Left colon (tissue), 2 donors: Measurements from ENCODE around the gene PEDS1. TPM values are rescaled to one million over a fixed set of nuclear protein-coding genes. Genes with fewer than 3 reads are reported as not detected.
A peak's percentile ranks its signal among the peaks of the same experiment; 100 is the strongest.
"Not testable (repeated sequence)": the region's sequence is repeated elsewhere in the genome, so short reads cannot be mapped to it uniquely, and the experiment has no call there.

Source experiments
- ATAC-seq: fragments of 200-7000 bp; cut with Tn5 transposase; one replicate; pipeline ENCODE4 v1.9.1; 2020; ENCODE audit warnings: mild to moderate bottlenecking, moderate library complexity
- DNase-seq, 2 donors: peaks; one replicate each; pipeline ENCODE4 v3.0.0-alpha.2; 2020
- intact Hi-C, 2 donors: fragments of 100-400 bp; cut with DNase I in 1 of 2; cut with micrococcal nuclease in 1 of 2; formaldehyde crosslinking; loops; one replicate each; pipeline versions ENCODE4 v1.11.2 to v1.14.0; 2022; cut with DNase I, micrococcal nuclease
- total RNA-seq, 2 donors: library from RNA; stranded (reverse); fragmentation: NEBNext Ultra II Directional; extraction: Animal tissue kit (Norgen Biotek cat#: 25700); gene quantifications; one replicate each; pipeline ENCODE4 v1.2.1, GENCODE V29; 2021
- donor health status: DM: no; HTN: no; CAD: no.
- donor health status: DM: yes; HTN: yes; CAD: no.

PEDS1 gene
- total RNA-seq, 2 donors from 2014 or later: 21.4 to 29.6 TPM

- ATAC-seq: no peak
- DNase-seq: no peak
- intact Hi-C loops: no loop called here
Measured at GRCh38 chr20:50144362-50144761, 9.2 kb downstream of the PEDS1 start.

- ATAC-seq (peak; percentile 30), DNase-seq (no peak)
- intact Hi-C loops: no loop called here
Measured at GRCh38 chr20:50142812-50143211, 10.7 kb downstream of the PEDS1 start.

- DNase-seq (no peak), ATAC-seq (no peak)
- intact Hi-C loops: no loop called here
Measured at GRCh38 chr20:50141811-50142561, 11.5 kb downstream of the PEDS1 start.

- intact Hi-C loops: no loop called here
- ATAC-seq: no peak
- no peak for DNase-seq
Measured at GRCh38 chr20:50141018-50141675, 12.4 kb downstream of the PEDS1 start.

GRCh38 chr20:50140339-50140859 is 13.1 kb downstream of the PEDS1 start:
- ATAC-seq: no peak
- DNase-seq: no peak
- intact Hi-C loops: no loop called here

GRCh38 chr20:50138479-50139393 is 14.8 kb downstream of the PEDS1 start:
- DNase-seq: no peak
- peak; percentile 54 for ATAC-seq
- intact Hi-C loops: no loop called here

GRCh38 chr20:50138120-50138478 is 15.4 kb downstream of the PEDS1 start:
- DNase-seq (no peak), ATAC-seq (no peak)
- intact Hi-C loops: no loop called here

- ATAC-seq, intact Hi-C loops, DNase-seq: not testable (repeated sequence)
Measured at GRCh38 chr20:50137702-50138101, 15.8 kb downstream of the PEDS1 start.

- no peak for ATAC-seq
- no peak for DNase-seq
Measured at GRCh38 chr20:50136822-50137599, 16.5 kb downstream of the PEDS1 start.

GRCh38 chr20:50135157-50135556 is 18.4 kb downstream of the PEDS1 start:
- intact Hi-C loops, DNase-seq, ATAC-seq: not testable (repeated sequence)

More at GRCh38 chr20:50136822-50137599, 16.5 kb downstream of the PEDS1 start:
- intact Hi-C loops: no loop called here

- DNase-seq (no peak), ATAC-seq (no peak)
- intact Hi-C loops: no loop called here
Measured at GRCh38 chr20:50133474-50134217, 19.9 kb downstream of the PEDS1 start.

- DNase-seq (no peak), ATAC-seq (no peak)
- intact Hi-C loops: no loop called here
Measured at GRCh38 chr20:50133041-50133440, 20.5 kb downstream of the PEDS1 start.

GRCh38 chr20:50130995-50131394 is 22.5 kb downstream of the PEDS1 start:
- intact Hi-C loops: no loop called here
- no peak for ATAC-seq
- DNase-seq: peak in 1 of 2 donors; percentile 72

GRCh38 chr20:50130356-50130723 is 23.2 kb downstream of the PEDS1 start:
- intact Hi-C loops: no loop called here
- DNase-seq: no peak
- ATAC-seq: no peak

- DNase-seq (peak in 1 of 2 donors; percentile 65), ATAC-seq (no peak)
- intact Hi-C loops: no loop called here
Measured at GRCh38 chr20:50129662-50130355, 23.7 kb downstream of the PEDS1 start.

GRCh38 chr20:50128520-50128905 is 25.0 kb downstream of the PEDS1 start:
- no peak for DNase-seq
- ATAC-seq: no peak
- intact Hi-C loops: no loop called here
